AG09309 (cell line): ENCODE results near the gene TBR1.

Experiments
- DNase-seq: peaks from one replicate; pipeline ENCODE4 v3.0.0-alpha.2; 2010; ENCODE audit warnings: low read depth
- H3K4me3 ChIP-seq: 2 replicates; pipeline ENCODE4 v1.5.1; 2011; ENCODE audit warnings: mild to moderate bottlenecking, low read depth, low read length, moderate library complexity; ENCODE audit not compliant: control insufficient read depth
- CTCF ChIP-seq: IDR thresholded peaks from 2 replicates; pipeline ENCODE4 v1.5.1; 2011; ENCODE audit warnings: mild to moderate bottlenecking, low read depth, low read length, inconsistent platforms; ENCODE audit not compliant: insufficient read depth, control insufficient read depth; ENCODE audit errors: missing control alignments

Gene TBR1

GRCh38 chr2:161409308-161409907 lies 6.7 kb upstream of the TBR1 start:
- DNase-seq = no peak
- H3K4me3 ChIP-seq = no peak overlapping the region
- TF ChIP-seq CTCF = no peak

GRCh38 chr2:161412346-161412745 lies 3.8 kb upstream of the TBR1 start:
- no peak overlapping the region for H3K4me3 ChIP-seq
- peak; percentile 7 for DNase-seq
- TF ChIP-seq CTCF = no peak

GRCh38 chr2:161414042-161415033 lies 1.8 kb upstream of the TBR1 start:
- TF ChIP-seq CTCF = no peak
- no peak for DNase-seq
- peak overlapping the region; percentile 55 for H3K4me3 ChIP-seq

GRCh38 chr2:161415034-161415986 lies 787 bp upstream of the TBR1 start:
- no peak for TF ChIP-seq CTCF
- no peak for DNase-seq
- peak overlapping the region; percentile 55 for H3K4me3 ChIP-seq

GRCh38 chr2:161416708-161417437 lies 776 bp downstream of the TBR1 start:
- DNase-seq = no peak
- no peak overlapping the region for H3K4me3 ChIP-seq
- TF ChIP-seq CTCF = no peak
